ENCODE measurements around the gene RER1.

DNA sequence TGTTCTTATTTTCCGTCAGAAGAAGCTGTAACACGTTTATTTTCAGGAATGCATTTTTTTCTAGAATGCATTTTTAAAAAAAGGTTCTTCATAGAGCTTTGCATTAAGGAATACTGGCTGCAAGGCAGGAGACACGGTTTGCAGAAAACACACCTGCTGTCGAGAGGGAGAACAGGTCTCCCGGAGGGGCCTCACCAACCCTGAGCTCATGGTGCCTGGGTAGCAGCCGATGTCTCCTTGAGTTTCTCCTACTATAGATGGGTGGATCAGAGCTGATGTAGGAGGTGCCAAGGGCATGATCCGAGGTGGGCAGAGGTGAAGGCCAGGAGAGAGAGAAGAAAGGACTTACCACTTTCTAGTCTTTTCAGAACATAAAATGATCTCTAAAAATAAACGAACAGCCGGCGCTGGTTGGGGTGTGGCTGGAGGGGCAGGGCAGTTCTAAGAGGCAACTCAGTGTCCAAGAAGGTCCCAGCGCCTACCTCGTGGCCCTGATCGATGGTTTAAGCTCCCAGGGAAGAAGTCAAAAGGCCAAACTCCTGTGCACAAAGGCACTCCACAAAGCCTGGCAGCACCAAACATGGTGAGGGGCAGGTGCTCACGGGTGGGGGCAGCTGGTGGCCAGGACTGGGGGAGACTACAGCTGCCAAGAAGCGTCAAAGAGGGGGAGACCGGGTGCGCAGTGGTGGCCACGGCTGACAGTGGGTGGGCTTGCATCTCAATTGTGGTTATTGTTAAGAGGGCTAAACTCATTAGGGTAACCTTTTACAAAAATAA is 12.5 kb upstream of the RER1 start:
- TF ChIP-seq EZH2 (IDR thresholded peaks at IDR 0.05; ENCODE audit: borderline replicate concordance, low read length), result no peak
- TF ChIP-seq, protein P1, sequence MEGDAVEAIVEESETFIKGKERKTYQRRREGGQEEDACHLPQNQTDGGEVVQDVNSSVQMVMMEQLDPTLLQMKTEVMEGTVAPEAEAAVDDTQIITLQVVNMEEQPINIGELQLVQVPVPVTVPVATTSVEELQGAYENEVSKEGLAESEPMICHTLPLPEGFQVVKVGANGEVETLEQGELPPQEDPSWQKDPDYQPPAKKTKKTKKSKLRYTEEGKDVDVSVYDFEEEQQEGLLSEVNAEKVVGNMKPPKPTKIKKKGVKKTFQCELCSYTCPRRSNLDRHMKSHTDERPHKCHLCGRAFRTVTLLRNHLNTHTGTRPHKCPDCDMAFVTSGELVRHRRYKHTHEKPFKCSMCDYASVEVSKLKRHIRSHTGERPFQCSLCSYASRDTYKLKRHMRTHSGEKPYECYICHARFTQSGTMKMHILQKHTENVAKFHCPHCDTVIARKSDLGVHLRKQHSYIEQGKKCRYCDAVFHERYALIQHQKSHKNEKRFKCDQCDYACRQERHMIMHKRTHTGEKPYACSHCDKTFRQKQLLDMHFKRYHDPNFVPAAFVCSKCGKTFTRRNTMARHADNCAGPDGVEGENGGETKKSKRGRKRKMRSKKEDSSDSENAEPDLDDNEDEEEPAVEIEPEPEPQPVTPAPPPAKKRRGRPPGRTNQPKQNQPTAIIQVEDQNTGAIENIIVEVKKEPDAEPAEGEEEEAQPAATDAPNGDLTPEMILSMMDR (conservative IDR thresholded peaks at IDR 0.05 in 1 of 2, IDR thresholded peaks at IDR 0.05 in 1 of 2; ENCODE audit: extremely low read depth in 1 of 2, insufficient read depth in 1 of 2, low read depth in 1 of 2, low read length in 2 of 2), result no peak
